ENCODE data around the gene DAG1.

- TF ChIP-seq CTCF (conservative IDR thresholded peaks at IDR 0.05; ENCODE audit: low read depth, low read length) (no peak), EZH2 (IDR thresholded peaks at IDR 0.05; ENCODE audit: low read length, unreplicated experiment) (no peak)
These were observed 16.4 kb upstream of the DAG1 start for GRCh38 chr3:49453621-49454020.

All from PC-3 (cell line).